Middle frontal gyrus (tissue), 1 donor: ENCODE results near the gene NEK9.
"Not testable (repeated sequence)": the region's sequence is repeated elsewhere in the genome, so short reads cannot be mapped to it uniquely, and the experiment has no call there.

Source experiments
- DNase-seq: peaks from one replicate; pipeline ENCODE4 v3.0.0-alpha.2; 2015; ENCODE audit warnings: low spot score; ENCODE audit errors: extremely low spot score

Gene NEK9

GRCh38 chr14:75144944-75145343, 18.1 kb upstream of the NEK9 start:
- DNase-seq: no peak

- DNase-seq: no peak
Measured at GRCh38 chr14:75143761-75144527, 17.1 kb upstream of the NEK9 start.

GRCh38 chr14:75142494-75142893, 15.6 kb upstream of the NEK9 start:
- no peak for DNase-seq

GRCh38 chr14:75141967-75142366, 15.1 kb upstream of the NEK9 start:
- no peak for DNase-seq

- DNase-seq: no peak
Measured at GRCh38 chr14:75141062-75141461, 14.2 kb upstream of the NEK9 start.

- no peak for DNase-seq
Measured at GRCh38 chr14:75140620-75141019, 13.8 kb upstream of the NEK9 start.

GRCh38 chr14:75139185-75139584, 12.3 kb upstream of the NEK9 start:
- DNase-seq: no peak

- no peak for DNase-seq
Measured at GRCh38 chr14:75138492-75138891, 11.6 kb upstream of the NEK9 start.

- DNase-seq: no peak
Measured at GRCh38 chr14:75134644-75135043, 7.8 kb upstream of the NEK9 start.

- no peak for DNase-seq
Measured at GRCh38 chr14:75133597-75133996, 6.7 kb upstream of the NEK9 start.

- DNase-seq: peak; percentile 77
Measured at GRCh38 chr14:75132382-75133086, 5.7 kb upstream of the NEK9 start.

- no peak for DNase-seq
Measured at GRCh38 chr14:75128596-75128990, 1.7 kb upstream of the NEK9 start.

- no peak for DNase-seq
Measured at GRCh38 chr14:75127903-75128595, 1.2 kb upstream of the NEK9 start.

- not testable (repeated sequence) for DNase-seq
Measured at GRCh38 chr14:75127474-75127820, 599 bp upstream of the NEK9 start.

GRCh38 chr14:75126121-75126544, 715 bp downstream of the NEK9 start:
- DNase-seq: no peak

- no peak for DNase-seq
Measured at GRCh38 chr14:75125617-75126016, 1.2 kb downstream of the NEK9 start.

GRCh38 chr14:75123991-75124390, 2.9 kb downstream of the NEK9 start:
- no peak for DNase-seq

- DNase-seq: no peak
Measured at GRCh38 chr14:75121552-75121951, 5.3 kb downstream of the NEK9 start.

GRCh38 chr14:75120541-75121291, 6.1 kb downstream of the NEK9 start:
- no peak for DNase-seq

- no peak for DNase-seq
Measured at GRCh38 chr14:75119056-75119455, 7.8 kb downstream of the NEK9 start.

GRCh38 chr14:75113932-75114539, 12.8 kb downstream of the NEK9 start:
- no peak for DNase-seq
